ENCODE data around the gene DNAJC1.
"Not testable (repeated sequence)": the region's sequence is repeated elsewhere in the genome, so short reads cannot be mapped to it uniquely, and the experiment has no call there.

DNAJC1 gene

DNA sequence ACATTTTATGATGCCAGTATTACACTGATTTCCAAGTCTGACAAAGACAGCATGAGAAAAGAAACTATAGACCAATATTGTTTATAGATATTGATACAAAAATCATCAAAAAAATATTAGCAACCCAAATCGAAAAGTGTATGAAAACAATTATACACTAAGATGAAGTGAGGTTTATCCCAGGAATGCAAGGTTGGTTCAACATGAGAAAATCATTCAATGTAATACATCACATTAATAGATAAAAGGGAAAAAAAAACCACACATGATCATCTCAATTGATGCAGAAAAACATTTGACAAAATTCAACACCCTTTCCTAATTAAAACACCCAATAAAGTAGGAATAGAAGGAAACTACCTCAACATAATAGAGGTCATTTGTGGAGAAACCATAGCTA lies 153.9 kb downstream of the DNAJC1 start:
- TF ChIP-seq, protein P1, sequence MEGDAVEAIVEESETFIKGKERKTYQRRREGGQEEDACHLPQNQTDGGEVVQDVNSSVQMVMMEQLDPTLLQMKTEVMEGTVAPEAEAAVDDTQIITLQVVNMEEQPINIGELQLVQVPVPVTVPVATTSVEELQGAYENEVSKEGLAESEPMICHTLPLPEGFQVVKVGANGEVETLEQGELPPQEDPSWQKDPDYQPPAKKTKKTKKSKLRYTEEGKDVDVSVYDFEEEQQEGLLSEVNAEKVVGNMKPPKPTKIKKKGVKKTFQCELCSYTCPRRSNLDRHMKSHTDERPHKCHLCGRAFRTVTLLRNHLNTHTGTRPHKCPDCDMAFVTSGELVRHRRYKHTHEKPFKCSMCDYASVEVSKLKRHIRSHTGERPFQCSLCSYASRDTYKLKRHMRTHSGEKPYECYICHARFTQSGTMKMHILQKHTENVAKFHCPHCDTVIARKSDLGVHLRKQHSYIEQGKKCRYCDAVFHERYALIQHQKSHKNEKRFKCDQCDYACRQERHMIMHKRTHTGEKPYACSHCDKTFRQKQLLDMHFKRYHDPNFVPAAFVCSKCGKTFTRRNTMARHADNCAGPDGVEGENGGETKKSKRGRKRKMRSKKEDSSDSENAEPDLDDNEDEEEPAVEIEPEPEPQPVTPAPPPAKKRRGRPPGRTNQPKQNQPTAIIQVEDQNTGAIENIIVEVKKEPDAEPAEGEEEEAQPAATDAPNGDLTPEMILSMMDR (IDR thresholded peaks at IDR 0.05; ENCODE audit: insufficient read depth, low read length, poor library complexity, severe bottlenecking): no peak
- no peak for DNase-seq (ENCODE audit: extremely low read depth, insufficient read length)
- H3K4me3 ChIP-seq (replicated peaks; ENCODE audit: low read depth, low read length): no peak overlapping the region
- H3K27me3 ChIP-seq (replicated peaks; ENCODE audit: control insufficient read depth, insufficient read depth, low read length): no peaks in the 10 kb centered on the region
- no peaks in the 10 kb centered on the region for H3K36me3 ChIP-seq (ENCODE audit: control insufficient read depth, insufficient read depth, low read length)

DNA sequence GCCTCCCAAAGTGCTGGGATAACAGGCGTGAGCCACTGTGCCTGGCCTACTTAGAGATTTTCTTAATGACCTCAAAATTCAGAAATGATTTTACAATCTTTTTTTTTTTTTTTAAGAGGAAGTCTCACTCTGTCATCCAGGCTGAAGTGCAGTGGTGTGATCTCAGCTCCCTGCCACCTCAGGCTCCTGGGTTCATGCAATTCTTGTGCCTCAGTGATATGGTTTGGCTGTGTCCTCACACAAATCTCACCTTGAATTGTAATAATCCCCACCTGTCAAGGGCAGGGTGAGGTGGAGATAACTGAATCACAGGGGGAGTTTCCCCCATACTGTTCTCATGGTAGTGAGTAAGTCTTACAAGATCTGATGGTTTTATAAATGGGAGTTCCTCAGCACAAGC lies 159.9 kb downstream of the DNAJC1 start:
- DNase-seq (ENCODE audit: extremely low read depth, insufficient read length): no peak
- Histone ChIP-seq H3K27me3 (replicated peaks; ENCODE audit: control insufficient read depth, insufficient read depth, low read length) (no peaks in the 10 kb centered on the region), H3K36me3 (ENCODE audit: control insufficient read depth, insufficient read depth, low read length) (no peaks in the 10 kb centered on the region), H3K4me3 (replicated peaks; ENCODE audit: low read depth, low read length) (no peak overlapping the region)
- TF ChIP-seq, protein P1 (IDR thresholded peaks at IDR 0.05; ENCODE audit: insufficient read depth, low read length, poor library complexity, severe bottlenecking): no peak

DNA sequence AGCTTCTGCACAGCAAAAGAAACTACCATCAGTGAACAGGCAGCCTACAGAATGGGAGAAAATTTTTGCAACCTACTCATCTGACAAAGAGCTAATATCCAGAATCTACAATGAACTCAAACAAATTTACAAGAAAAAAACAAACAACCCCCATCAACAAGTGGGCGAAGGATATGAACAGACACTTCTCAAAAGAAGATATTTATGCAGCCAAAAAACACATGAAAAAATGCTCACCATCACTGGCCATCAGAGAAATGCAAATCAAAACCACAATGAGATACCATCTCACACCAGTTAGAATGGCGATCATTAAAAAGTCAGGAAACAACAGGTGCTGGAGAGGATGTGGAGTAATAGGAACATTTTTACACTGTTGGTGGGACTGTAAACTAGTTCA lies 162.3 kb downstream of the DNAJC1 start:
- H3K4me3 ChIP-seq (replicated peaks; ENCODE audit: low read depth, low read length); H3K27me3 ChIP-seq (replicated peaks; ENCODE audit: control insufficient read depth, insufficient read depth, low read length); DNase-seq (ENCODE audit: extremely low read depth, insufficient read length); H3K36me3 ChIP-seq (ENCODE audit: control insufficient read depth, insufficient read depth, low read length): not testable (repeated sequence)

DNA sequence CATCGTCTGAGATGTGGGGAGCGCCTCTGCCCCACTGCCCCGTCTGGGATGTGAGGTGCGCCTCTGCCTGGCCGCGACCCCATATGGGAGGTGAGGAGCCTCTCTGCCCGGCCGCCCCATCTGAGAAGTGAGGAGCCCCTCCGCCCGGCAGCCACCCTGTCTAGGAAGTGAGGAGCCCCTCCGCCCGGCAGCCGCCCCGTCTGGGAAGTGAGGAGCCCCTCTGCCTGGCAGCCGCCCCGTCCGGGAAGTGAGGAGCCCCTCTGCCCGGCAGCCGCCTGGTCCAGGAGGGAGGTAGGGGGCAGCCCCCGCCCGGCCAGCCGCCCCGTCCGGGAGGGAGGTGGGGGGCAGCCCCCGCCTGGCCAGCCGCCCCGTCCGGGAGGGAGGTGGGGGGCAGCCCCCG lies 166.0 kb downstream of the DNAJC1 start:
- H3K27me3 ChIP-seq (replicated peaks; ENCODE audit: control insufficient read depth, insufficient read depth, low read length); H3K36me3 ChIP-seq (ENCODE audit: control insufficient read depth, insufficient read depth, low read length): not testable (repeated sequence)

DNA sequence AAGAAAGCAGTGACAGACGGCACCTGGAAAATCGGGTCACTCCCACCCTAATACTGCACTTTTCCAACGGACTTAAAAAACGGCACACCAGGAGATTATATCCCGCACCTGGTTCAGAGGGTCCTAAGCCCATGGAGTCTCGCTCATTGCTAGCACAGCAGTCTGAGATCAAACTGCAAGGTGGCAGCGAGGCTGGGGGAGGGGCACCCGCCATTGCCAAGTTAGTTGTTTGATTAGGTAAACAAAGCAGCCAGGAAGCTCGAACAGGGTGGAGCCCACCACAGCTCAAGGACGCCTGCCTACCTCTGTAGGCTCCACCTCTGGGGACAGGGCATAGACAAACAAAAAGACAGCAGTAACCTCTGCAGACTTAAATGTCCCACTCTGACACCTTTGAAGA lies 169.0 kb downstream of the DNAJC1 start:
- not testable (repeated sequence) for H3K4me3 ChIP-seq (replicated peaks; ENCODE audit: low read depth, low read length); H3K36me3 ChIP-seq (ENCODE audit: control insufficient read depth, insufficient read depth, low read length); DNase-seq (ENCODE audit: extremely low read depth, insufficient read length)

More for the DNA sequence above, 166.0 kb downstream of the DNAJC1 start:
- DNase-seq (ENCODE audit: extremely low read depth, insufficient read length); H3K4me3 ChIP-seq (replicated peaks; ENCODE audit: low read depth, low read length): not testable (repeated sequence)

DNA sequence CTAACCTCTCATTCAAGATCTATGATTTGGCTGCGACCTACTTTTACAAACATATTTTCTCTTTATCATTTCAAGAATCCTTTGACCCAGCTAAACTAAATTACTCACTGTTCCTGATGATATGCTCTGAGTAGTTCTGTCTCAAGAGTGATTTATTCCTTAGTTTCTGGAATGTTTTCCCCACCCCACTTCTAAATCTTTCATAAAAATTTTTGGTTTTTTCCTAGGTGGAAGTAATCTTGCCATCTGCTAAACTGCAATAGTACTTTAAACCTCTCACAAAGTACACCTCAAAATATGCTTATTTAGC lies 170.8 kb downstream of the DNAJC1 start:
- H3K4me3 ChIP-seq (replicated peaks; ENCODE audit: low read depth, low read length): no peak overlapping the region
- H3K27me3 ChIP-seq (replicated peaks; ENCODE audit: control insufficient read depth, insufficient read depth, low read length): no peaks in the 10 kb centered on the region
- H3K36me3 ChIP-seq (ENCODE audit: control insufficient read depth, insufficient read depth, low read length): no peaks in the 10 kb centered on the region
- no peak for DNase-seq (ENCODE audit: extremely low read depth, insufficient read length)
- TF ChIP-seq, protein P1 (IDR thresholded peaks at IDR 0.05; ENCODE audit: insufficient read depth, low read length, poor library complexity, severe bottlenecking): no peak

More for the DNA sequence above, 169.0 kb downstream of the DNAJC1 start:
- not testable (repeated sequence) for H3K27me3 ChIP-seq (replicated peaks; ENCODE audit: control insufficient read depth, insufficient read depth, low read length)

DNA sequence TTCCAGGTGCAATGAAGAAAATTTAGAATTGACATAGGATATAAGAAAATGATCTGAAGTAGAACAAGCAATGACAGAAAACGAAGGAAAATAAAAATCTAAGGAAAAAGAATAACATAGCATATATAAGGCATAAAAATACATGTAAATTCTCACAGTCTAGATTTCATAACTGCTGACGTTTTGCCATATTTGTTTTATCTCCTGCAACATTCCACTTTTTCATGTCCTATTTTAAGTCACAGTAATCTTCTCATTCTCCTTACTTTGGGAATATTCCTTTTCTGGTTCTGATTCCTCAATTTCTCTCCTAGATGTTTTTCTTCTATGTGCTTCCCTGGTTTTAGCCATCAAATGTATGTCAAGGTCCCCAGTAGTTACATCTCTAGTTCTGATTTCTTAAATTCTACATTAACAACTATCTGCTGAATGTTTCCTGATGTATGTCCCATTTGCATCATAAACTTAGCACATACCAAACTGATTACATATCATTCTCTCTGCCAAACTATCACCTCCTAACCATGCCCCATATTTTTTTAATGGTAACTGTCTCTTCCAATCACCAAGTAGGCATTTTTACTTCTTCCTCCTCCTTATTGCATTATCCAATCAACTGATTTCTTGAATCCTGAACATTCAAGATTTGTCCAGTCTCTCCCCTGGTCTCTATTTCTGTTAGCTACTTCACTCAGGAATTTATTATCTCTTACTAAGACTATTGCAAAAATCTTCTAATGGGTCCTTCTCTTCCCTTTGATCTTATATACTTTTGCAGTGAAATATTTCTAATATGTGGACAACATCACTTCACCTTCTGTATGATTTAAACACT lies 171.3 kb downstream of the DNAJC1 start:
- DNase-seq (ENCODE audit: extremely low read depth, insufficient read length): no peak
- H3K4me3 ChIP-seq (replicated peaks; ENCODE audit: low read depth, low read length): no peak overlapping the region
- no peaks in the 10 kb centered on the region for H3K27me3 ChIP-seq (replicated peaks; ENCODE audit: control insufficient read depth, insufficient read depth, low read length)
- TF ChIP-seq, protein P1 (IDR thresholded peaks at IDR 0.05; ENCODE audit: insufficient read depth, low read length, poor library complexity, severe bottlenecking): no peak
- H3K36me3 ChIP-seq (ENCODE audit: control insufficient read depth, insufficient read depth, low read length): no peaks in the 10 kb centered on the region

All from GM06990 (cell line).